Measurements from ENCODE around the gene SYNPO2. TPM values are rescaled to one million over a fixed set of nuclear protein-coding genes. Genes with fewer than 3 reads are reported as not detected.

SYNPO2 gene
- total and polyA plus RNA-seq, 10 of the 15 experiments (the other 5 are each of a cell fraction or from before 2014, with no cell fraction given), result 0.04 to 0.34 (median 0.28) TPM

DNA sequence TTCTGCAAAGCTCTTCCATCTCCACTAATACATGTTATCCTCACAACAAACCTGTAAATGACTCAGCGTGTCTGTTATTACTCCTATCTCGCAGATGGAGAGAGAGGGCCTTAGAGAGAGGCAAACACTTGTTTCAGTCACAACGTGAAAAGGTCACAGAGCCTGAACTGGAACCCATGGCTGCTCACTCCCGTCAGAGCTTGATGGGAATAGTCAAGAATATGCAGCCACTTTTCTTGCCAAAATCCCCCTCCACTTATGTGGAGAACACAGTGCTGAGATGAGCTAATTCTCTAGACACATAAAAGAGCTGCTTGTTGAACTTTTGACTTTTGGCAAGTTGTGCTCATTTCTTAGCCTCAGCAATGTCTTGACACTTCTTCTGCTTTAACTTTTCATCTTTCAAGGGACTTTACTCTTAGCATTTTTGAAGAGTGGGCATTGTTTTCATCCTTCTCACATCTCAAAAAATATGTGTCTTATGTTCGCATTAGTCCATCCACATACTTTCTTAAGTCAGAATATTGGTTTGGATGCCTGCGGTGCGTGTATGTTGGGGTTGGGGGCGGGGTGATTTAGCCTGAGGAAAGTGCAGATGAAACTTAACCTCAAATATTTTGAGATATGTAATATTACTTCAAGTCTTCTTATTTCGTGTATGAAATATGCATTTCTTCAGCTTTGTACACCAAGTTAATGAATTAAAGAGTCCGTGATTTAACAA lies 69.2 kb downstream of the SYNPO2 start:
- no peak for ATAC-seq
- no peak for TF ChIP-seq IRF4 (IDR thresholded peaks at IDR 0.05; ENCODE audit: low read depth, low read length)
- TF ChIP-seq MTA3 (IDR thresholded peaks at IDR 0.05; ENCODE audit: borderline replicate concordance, low read length), result no peak
- no peak for TF ChIP-seq CREB1 (IDR thresholded peaks at IDR 0.05; ENCODE audit: low read depth)
- TF ChIP-seq, protein P1, sequence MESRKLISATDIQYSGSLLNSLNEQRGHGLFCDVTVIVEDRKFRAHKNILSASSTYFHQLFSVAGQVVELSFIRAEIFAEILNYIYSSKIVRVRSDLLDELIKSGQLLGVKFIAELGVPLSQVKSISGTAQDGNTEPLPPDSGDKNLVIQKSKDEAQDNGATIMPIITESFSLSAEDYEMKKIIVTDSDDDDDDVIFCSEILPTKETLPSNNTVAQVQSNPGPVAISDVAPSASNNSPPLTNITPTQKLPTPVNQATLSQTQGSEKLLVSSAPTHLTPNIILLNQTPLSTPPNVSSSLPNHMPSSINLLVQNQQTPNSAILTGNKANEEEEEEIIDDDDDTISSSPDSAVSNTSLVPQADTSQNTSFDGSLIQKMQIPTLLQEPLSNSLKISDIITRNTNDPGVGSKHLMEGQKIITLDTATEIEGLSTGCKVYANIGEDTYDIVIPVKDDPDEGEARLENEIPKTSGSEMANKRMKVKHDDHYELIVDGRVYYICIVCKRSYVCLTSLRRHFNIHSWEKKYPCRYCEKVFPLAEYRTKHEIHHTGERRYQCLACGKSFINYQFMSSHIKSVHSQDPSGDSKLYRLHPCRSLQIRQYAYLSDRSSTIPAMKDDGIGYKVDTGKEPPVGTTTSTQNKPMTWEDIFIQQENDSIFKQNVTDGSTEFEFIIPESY (IDR thresholded peaks at IDR 0.05), result no peak
- no peak for TF ChIP-seq NFYB (IDR thresholded peaks at IDR 0.05; ENCODE audit: insufficient read depth, low read depth, low read length)
- TF ChIP-seq, protein P2, sequence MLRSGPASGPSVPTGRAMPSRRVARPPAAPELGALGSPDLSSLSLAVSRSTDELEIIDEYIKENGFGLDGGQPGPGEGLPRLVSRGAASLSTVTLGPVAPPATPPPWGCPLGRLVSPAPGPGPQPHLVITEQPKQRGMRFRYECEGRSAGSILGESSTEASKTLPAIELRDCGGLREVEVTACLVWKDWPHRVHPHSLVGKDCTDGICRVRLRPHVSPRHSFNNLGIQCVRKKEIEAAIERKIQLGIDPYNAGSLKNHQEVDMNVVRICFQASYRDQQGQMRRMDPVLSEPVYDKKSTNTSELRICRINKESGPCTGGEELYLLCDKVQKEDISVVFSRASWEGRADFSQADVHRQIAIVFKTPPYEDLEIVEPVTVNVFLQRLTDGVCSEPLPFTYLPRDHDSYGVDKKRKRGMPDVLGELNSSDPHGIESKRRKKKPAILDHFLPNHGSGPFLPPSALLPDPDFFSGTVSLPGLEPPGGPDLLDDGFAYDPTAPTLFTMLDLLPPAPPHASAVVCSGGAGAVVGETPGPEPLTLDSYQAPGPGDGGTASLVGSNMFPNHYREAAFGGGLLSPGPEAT (IDR thresholded peaks at IDR 0.05; ENCODE audit: low read depth), result no peak
- no peak for TF ChIP-seq SIX5 (IDR thresholded peaks at IDR 0.05; ENCODE audit: low read depth, low read length, severe bottlenecking)
- TF ChIP-seq NRF1 (conservative IDR thresholded peaks at IDR 0.05; ENCODE audit: low read depth, low read length), result no peak
- TF ChIP-seq POLR2A (IDR thresholded peaks at IDR 0.05; ENCODE audit: low read depth, low read length), result no peak
- TF ChIP-seq ETV6 (conservative IDR thresholded peaks at IDR 0.05 in 1 of 2, IDR thresholded peaks at IDR 0.05 in 1 of 2; ENCODE audit: borderline replicate concordance in 1 of 2, low read depth in 1 of 2), result no peak
- no peak for TF ChIP-seq ATF7 (IDR thresholded peaks at IDR 0.05; ENCODE audit: low read depth)
- TF ChIP-seq NR2F1 (conservative IDR thresholded peaks at IDR 0.05), result no peak; the same call in 1 of the 2 replicates
- TF ChIP-seq, protein P3, sequence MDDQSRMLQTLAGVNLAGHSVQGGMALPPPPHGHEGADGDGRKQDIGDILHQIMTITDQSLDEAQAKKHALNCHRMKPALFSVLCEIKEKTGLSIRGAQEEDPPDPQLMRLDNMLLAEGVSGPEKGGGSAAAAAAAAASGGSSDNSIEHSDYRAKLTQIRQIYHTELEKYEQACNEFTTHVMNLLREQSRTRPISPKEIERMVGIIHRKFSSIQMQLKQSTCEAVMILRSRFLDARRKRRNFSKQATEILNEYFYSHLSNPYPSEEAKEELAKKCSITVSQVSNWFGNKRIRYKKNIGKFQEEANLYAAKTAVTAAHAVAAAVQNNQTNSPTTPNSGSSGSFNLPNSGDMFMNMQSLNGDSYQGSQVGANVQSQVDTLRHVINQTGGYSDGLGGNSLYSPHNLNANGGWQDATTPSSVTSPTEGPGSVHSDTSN (IDR thresholded peaks at IDR 0.05; ENCODE audit: insufficient replicate concordance, low read depth, low read length), result no peak
- no peak for TF ChIP-seq YY1 (IDR thresholded peaks at IDR 0.05; ENCODE audit: low read depth, low read length)
- TF ChIP-seq SUZ12 (IDR thresholded peaks at IDR 0.05; ENCODE audit: unreplicated experiment), result no peak
- no peak for TF ChIP-seq POU2F2 (IDR thresholded peaks at IDR 0.05; ENCODE audit: borderline replicate concordance, low read depth, low read length)
- TF ChIP-seq SP1 (IDR thresholded peaks at IDR 0.05; ENCODE audit: low read depth, low read length), result no peak
- Histone ChIP-seq H3K4me3 (no peak overlapping the region), H3K4me2 (ENCODE audit: control insufficient read depth, insufficient read depth) (no peak overlapping the region), H3K4me1 (ENCODE audit: control insufficient read depth, insufficient read depth, low read length) (no peaks in the 10 kb centered on the region), H3K27me3 (replicated peaks in 1 of 2; ENCODE audit: control insufficient read depth in 2 of 2, insufficient read depth in 2 of 2, low read length in 1 of 2) (no peaks in the 10 kb centered on the region), H3K79me2 (ENCODE audit: control insufficient read depth, insufficient read depth, low read length) (no peaks in the 10 kb centered on the region), H2AFZ (ENCODE audit: control insufficient read depth, low read depth, low read length) (no peak overlapping the region), H3K36me3 (ENCODE audit: control insufficient read depth in 2 of 2, insufficient read depth in 2 of 2, low read length in 1 of 2) (no peaks in the 10 kb centered on the region), H3K9me3 (replicated peaks; ENCODE audit: control insufficient read depth, insufficient read depth, low read length) (no peaks in the 10 kb centered on the region), H4K20me1 (ENCODE audit: control insufficient read depth, insufficient read depth) (no peaks in the 10 kb centered on the region), H3K9ac (ENCODE audit: control insufficient read depth, insufficient read depth, low read length) (no peak overlapping the region), H3K27ac (ENCODE audit: control insufficient read depth, insufficient read depth) (no peak overlapping the region)
- ChIA-PET RAD21 (ENCODE audit: unreplicated experiment) (interaction anchor here (0.5 kb wide), 1 partner anchor 213 kb away, joined by 4 read pairs; no protein-coding TSS in a partner anchor), CTCF (interaction anchor here (0.9 kb wide), 1 partner anchor 183 kb away, joined by 3 read pairs; no protein-coding TSS in a partner anchor), SMC1A (ENCODE audit: uncharacterized antibody, unreplicated experiment) (interaction anchor here (1.5 to 1.6 kb wide), 2 partner anchors 10 to 14 kb away, joined by 3 to 6 read pairs; no protein-coding TSS in a partner anchor), POLR2A (no interaction called here)
- BruUV-seq (replicated peaks), result no TSS peak
- intact Hi-C loops (cut with micrococcal nuclease; ENCODE audit: unreplicated experiment) (no loop called here), in situ Hi-C loops (cut with MboI) (no loop called here)
- DNase-seq (ENCODE audit: low read depth, low spot score), result no peak
- WGBS (ENCODE audit: insufficient coverage, insufficient replicate concordance, low lambda C conversion rate, missing lambda C conversion rate), result 40% methylated on average over 10 of the region's 10 CpGs
- FAIRE-seq, result no peak

Measured in GM12878 (cell line).